A673 (cell line): Measurements from ENCODE around the gene FBLN5. TPM values are rescaled to one million over a fixed set of nuclear protein-coding genes. Genes with fewer than 3 reads are reported as not detected.
A peak's percentile ranks its signal among the peaks of the same experiment; 100 is the strongest.

ENCODE experiments used
- BruUV-seq: library from RNA; stranded (reverse); fragments of 400-500 nt; replicated peaks from 2 replicates; lab custom pipeline; 2021; lab: Mats Ljungman, UMichigan
- CTCF ChIA-PET: fragments of 300-600 bp; sonication (Branson Sonifier 250); formaldehyde crosslinking; loops from one replicate; lab custom pipeline; 2022; ENCODE audit warnings: antibody characterized with exemption; lab: Charles Lee
- POLR2A ChIA-PET: fragments of 300-600 bp; sonication (Branson Sonifier 250); formaldehyde crosslinking; loops from one replicate; lab custom pipeline; 2022; ENCODE audit warnings: antibody characterized with exemption; ENCODE audit not compliant: low non-redundant PET; lab: Charles Lee
- DNase-seq: peaks from one replicate; pipeline ENCODE4 v3.0.0-alpha.2; 2015; ENCODE audit warnings: low spot score
- H3K27ac ChIP-seq: fragments of 200-600 bp; sonication (generic); 2 replicates; pipeline ENCODE4 v1.5.1; 2016; ENCODE audit warnings: mixed run types, low read depth, mild to moderate bottlenecking, mixed read lengths, antibody characterized with exemption, low read length; ENCODE audit not compliant: poor library complexity, severe bottlenecking
- H3K27me3 ChIP-seq: fragments of 200-600 bp; sonication (generic); replicated peaks from 2 replicates; pipeline ENCODE4 v1.6.1; 2017; ENCODE audit warnings: mixed run types, low read depth, mild to moderate bottlenecking, mixed read lengths, antibody characterized with exemption, low read length; ENCODE audit not compliant: insufficient read depth, poor library complexity
- H3K36me3 ChIP-seq: fragments of 200-600 bp; sonication (generic); 2 replicates; pipeline ENCODE4 v1.6.1; 2016; ENCODE audit warnings: mixed run types, mild to moderate bottlenecking, mixed read lengths, antibody characterized with exemption, low read length; ENCODE audit not compliant: insufficient read depth, poor library complexity, severe bottlenecking
- H3K4me1 ChIP-seq: fragments of 200-600 bp; sonication (generic); 2 replicates; pipeline ENCODE4 v1.6.1; 2017; ENCODE audit warnings: mixed run types, mild to moderate bottlenecking, mixed read lengths, antibody characterized with exemption, low read length; ENCODE audit not compliant: insufficient read depth, poor library complexity, severe bottlenecking
- H3K4me3 ChIP-seq: fragments of 200-600 bp; sonication (generic); 2 replicates; pipeline ENCODE4 v1.5.1; 2016; ENCODE audit warnings: low read depth, mixed run types, mild to moderate bottlenecking, mixed read lengths, low read length; ENCODE audit not compliant: poor library complexity, severe bottlenecking
- H3K9me3 ChIP-seq: fragments of 200-600 bp; sonication (generic); 2 replicates; pipeline ENCODE4 v1.6.1; 2016; ENCODE audit warnings: mixed run types, low read depth, mild to moderate bottlenecking, mixed read lengths, antibody characterized with exemption, low read length; ENCODE audit not compliant: poor library complexity, severe bottlenecking
- CTCF ChIP-seq: fragments of 300-800, 200-600 bp; sonication (generic); conservative IDR thresholded peaks from 2 replicates; pipeline ENCODE4 v1.5.1; 2017; ENCODE audit warnings: low read depth, mild to moderate bottlenecking, antibody characterized with exemption, low read length, moderate library complexity, mixed read lengths
- EZH2 ChIP-seq: fragments of 200-600 bp; sonication (generic); IDR thresholded peaks from 2 replicates; pipeline ENCODE4 v1.6.1; 2017; ENCODE audit warnings: borderline replicate concordance, low read depth, mild to moderate bottlenecking, mixed read lengths, antibody characterized with exemption, low read length; ENCODE audit not compliant: poor library complexity, severe bottlenecking
- intact Hi-C: fragments of 100-400 bp; cut with micrococcal nuclease; formaldehyde crosslinking; loops from one replicate; pipeline ENCODE4 v1.10.0; 2022; ENCODE audit not compliant: unreplicated experiment
- total RNA-seq: library from RNA; stranded (reverse); gene quantifications from 2 replicates; pipeline ENCODE4 v1.2.3, GENCODE V29; 2021

The FBLN5 gene
- total RNA-seq, 1 experiment from 2014 or later = 10.7 TPM

GRCh38 chr14:91980157-91980556 is 32.7 kb upstream of the FBLN5 start:
- Histone ChIP-seq H3K4me3 (no peak overlapping the region), H3K27me3 (no peaks in the 10 kb centered on the region), H3K27ac (no peak overlapping the region), H3K36me3 (no peaks in the 10 kb centered on the region), H3K4me1 (no peaks in the 10 kb centered on the region), H3K9me3 (no peaks in the 10 kb centered on the region)
- intact Hi-C loops = no loop called here
- no TSS peak for BruUV-seq
- ChIA-PET CTCF (no interaction called here), POLR2A (no interaction called here)
- peak; percentile 9 for DNase-seq
- TF ChIP-seq EZH2 = no peak
- TF ChIP-seq CTCF = no peak

DNA sequence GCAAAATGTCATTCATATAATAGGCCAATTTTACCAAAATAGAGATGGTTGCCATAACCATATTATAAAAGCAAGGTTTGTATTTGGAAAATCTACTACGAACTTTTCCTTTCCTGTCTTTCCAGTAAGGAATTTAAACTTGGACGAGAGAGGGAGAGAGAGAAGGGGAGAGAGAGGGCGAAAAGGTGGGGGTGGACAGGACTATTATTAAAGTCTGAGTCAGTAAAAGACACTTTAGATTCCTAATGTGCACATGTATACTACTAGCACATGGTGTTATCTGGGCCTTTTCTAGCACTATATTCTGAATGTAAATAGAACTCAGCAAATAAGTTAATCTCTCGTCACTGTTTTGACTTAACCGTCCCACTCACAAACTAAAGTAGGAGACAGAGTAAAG is 30.4 kb upstream of the FBLN5 start:
- no peak for TF ChIP-seq CTCF
- ChIA-PET CTCF (no interaction called here), POLR2A (no interaction called here)
- H3K27me3 ChIP-seq = no peaks in the 10 kb centered on the region
- peaks cover 10% of the 10 kb centered on the region for H3K36me3 ChIP-seq
- H3K27ac ChIP-seq = no peak overlapping the region
- H3K4me3 ChIP-seq = no peak overlapping the region
- no peaks in the 10 kb centered on the region for H3K4me1 ChIP-seq
- intact Hi-C loops = no loop called here
- no peak for DNase-seq
- BruUV-seq = no TSS peak
- H3K9me3 ChIP-seq = no peaks in the 10 kb centered on the region

DNA sequence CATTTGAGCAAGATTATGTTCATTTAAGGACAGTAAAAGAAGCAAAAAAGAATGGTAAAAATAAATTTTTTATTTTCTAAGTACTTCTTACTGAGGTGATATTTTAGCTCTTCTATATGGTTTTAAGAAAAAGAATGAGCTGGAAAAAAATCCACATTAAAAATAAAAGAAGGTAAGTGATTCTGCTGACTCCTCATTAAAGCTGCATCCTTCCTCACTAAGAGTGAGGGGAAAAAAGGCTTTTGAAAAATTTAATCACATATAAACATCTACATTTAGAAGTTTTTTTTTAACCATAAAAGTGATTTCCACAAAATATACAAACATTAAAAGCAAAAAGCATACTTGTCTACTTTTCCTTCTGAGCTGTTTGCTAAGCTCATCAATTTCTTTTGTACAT is 28.3 kb upstream of the FBLN5 start:
- POLR2A ChIA-PET = interaction anchor here (0.7 kb wide), 1 partner anchor 65 kb away, joined by 4 read pairs; no protein-coding TSS in a partner anchor

More for the DNA sequence above, 28.3 kb upstream of the FBLN5 start:
- peaks cover 17% of the 10 kb centered on the region for H3K36me3 ChIP-seq
- no peaks in the 10 kb centered on the region for H3K27me3 ChIP-seq
- BruUV-seq = no TSS peak
- H3K4me3 ChIP-seq = no peak overlapping the region
- no peak for DNase-seq
- no peak for TF ChIP-seq CTCF
- TF ChIP-seq EZH2 = no peak
- CTCF ChIA-PET = interaction anchor here (0.6 kb wide), 1 partner anchor 367 kb away, joined by 4 read pairs; no protein-coding TSS in a partner anchor
- no peaks in the 10 kb centered on the region for H3K9me3 ChIP-seq
- H3K27ac ChIP-seq = no peak overlapping the region
- intact Hi-C loops = no loop called here
- H3K4me1 ChIP-seq = no peaks in the 10 kb centered on the region
